AG09309 (cell line): ENCODE results near the gene SNX22.

Experiments
- DNase-seq: peaks from one replicate; pipeline ENCODE4 v3.0.0-alpha.2; 2010; ENCODE audit warnings: low read depth
- H3K4me3 ChIP-seq: 2 replicates; pipeline ENCODE4 v1.5.1; 2011; ENCODE audit warnings: mild to moderate bottlenecking, low read depth, low read length, moderate library complexity; ENCODE audit not compliant: control insufficient read depth
- CTCF ChIP-seq: IDR thresholded peaks from 2 replicates; pipeline ENCODE4 v1.5.1; 2011; ENCODE audit warnings: mild to moderate bottlenecking, low read depth, low read length, inconsistent platforms; ENCODE audit not compliant: insufficient read depth, control insufficient read depth; ENCODE audit errors: missing control alignments

SNX22 gene

GRCh38 chr15:64122936-64123351, 28.6 kb upstream of the SNX22 start:
- no peak for DNase-seq
- TF ChIP-seq CTCF, result no peak

GRCh38 chr15:64125978-64126377, 25.6 kb upstream of the SNX22 start:
- DNase-seq, result no peak
- H3K4me3 ChIP-seq, result no peak overlapping the region
- no peak for TF ChIP-seq CTCF

More at GRCh38 chr15:64122936-64123351, 28.6 kb upstream of the SNX22 start:
- no peak overlapping the region for H3K4me3 ChIP-seq

GRCh38 chr15:64127521-64128270, 23.8 kb upstream of the SNX22 start:
- DNase-seq, result no peak

GRCh38 chr15:64130159-64130558, 21.4 kb upstream of the SNX22 start:
- no peak for TF ChIP-seq CTCF
- no peak overlapping the region for H3K4me3 ChIP-seq
- DNase-seq, result no peak

More at GRCh38 chr15:64127521-64128270, 23.8 kb upstream of the SNX22 start:
- no peak for TF ChIP-seq CTCF
- H3K4me3 ChIP-seq, result no peak overlapping the region

- DNase-seq, result no peak
- H3K4me3 ChIP-seq, result no peak overlapping the region
- no peak for TF ChIP-seq CTCF
These were observed 20.0 kb upstream of the SNX22 start for GRCh38 chr15:64131547-64131946.

- H3K4me3 ChIP-seq, result no peak overlapping the region
- no peak for DNase-seq
- TF ChIP-seq CTCF, result no peak
These were observed 19.3 kb upstream of the SNX22 start for GRCh38 chr15:64132217-64132616.
